ENCODE measurements around the gene TMPRSS2.

DNA sequence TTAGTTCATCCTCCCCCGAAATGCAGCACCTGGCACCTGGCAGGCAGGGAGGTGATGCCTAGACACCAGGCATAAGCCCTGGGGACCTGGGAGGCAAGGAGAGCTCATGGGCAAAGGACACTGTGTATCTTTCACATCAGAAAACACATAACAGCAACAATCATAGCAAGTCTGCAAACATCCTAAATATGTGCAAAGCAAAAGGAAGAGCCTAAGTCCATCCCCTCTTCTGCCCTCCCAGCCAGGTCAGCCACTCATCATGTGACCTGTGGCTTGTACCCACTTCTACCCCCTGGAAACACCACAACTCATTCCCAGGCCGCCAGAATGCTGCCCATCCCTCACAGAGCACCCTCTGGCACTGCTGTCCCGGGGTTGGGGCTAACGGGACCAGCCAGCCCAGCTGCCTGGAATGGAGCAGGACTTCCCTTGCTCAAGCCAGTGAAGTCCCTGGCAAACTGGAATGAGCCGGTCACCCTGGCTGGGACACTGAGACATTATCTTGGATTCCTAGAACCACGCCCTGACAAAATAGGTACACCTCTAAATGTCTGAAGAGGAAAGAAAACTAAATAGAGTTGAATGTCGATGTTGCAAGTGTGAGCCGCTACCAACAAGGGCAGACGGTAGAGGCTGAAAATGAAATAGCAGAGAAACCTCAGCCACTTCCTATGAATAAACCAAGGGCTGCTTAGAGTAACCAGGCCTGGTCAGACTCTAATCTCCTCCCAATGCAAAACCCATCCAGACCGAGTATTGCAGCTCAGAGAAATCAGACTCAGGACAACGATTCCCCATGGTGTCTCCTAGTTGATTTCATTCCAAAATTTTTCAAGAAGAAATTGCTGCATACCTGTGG lies 29.4 kb downstream of the TMPRSS2 start:
- no peak for TF ChIP-seq CTCF (IDR thresholded peaks at IDR 0.05)
- no peak for TF ChIP-seq POLR2AphosphoS5 (IDR thresholded peaks at IDR 0.05)
- TF ChIP-seq POLR2A (IDR thresholded peaks at IDR 0.05), result no peak
- no peak for TF ChIP-seq EP300 (IDR thresholded peaks at IDR 0.05)

All from sigmoid colon (tissue), 4 donors.